ENCODE measurements around the gene ABCC4. TPM values are rescaled to one million over a fixed set of nuclear protein-coding genes. Genes with fewer than 3 reads are reported as not detected.

ABCC4 gene
- total and polyA plus RNA-seq, 2 of the 13 experiments (the other 11 are each of a cell fraction or from before 2014, with no cell fraction given), result 4.2 to 11.3 TPM

DNA sequence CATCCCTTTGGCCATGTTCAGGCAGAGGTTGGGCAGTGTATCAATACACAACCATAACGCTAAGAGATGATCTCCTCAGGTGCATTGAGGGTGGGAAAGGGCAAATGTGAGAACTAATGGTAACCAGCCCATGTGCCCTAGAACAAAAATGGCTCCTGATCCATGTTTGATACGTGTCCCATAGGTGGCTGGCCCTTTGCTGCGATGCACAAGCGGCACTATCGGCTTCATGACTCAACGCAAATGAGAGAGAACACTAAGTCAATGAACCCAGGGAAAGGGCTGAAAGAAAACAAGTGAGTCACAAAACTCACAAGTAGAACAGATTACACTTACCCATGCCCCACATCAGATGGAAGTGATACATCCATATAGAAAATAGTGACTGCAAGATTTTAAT is 201.7 kb downstream of the ABCC4 start:
- no peaks in the 10 kb centered on the region for H3K36me3 ChIP-seq (replicated peaks in 1 of 2; ENCODE audit: control insufficient read depth in 1 of 2, insufficient read depth in 2 of 2, low read length in 2 of 2)
- no peaks in the 10 kb centered on the region for H3K4me1 ChIP-seq (ENCODE audit: insufficient read depth, low read length)
- WGBS (ENCODE audit: low lambda C conversion rate), result 93% methylated on average over 6 of the region's 6 CpGs
- H3K79me2 ChIP-seq (ENCODE audit: insufficient read depth, low read length), result no peaks in the 10 kb centered on the region
- FAIRE-seq (no peak), DNase-seq (ENCODE audit: low spot score) (peak; percentile 36), ATAC-seq (no peak)
- in situ Hi-C loops (cut with HindIII; ENCODE audit: extremely low pct_ligation_motif_present, low pct_unique_long_range_greater_than_20kb) (no loop called here), intact Hi-C loops (cut with micrococcal nuclease; ENCODE audit: unreplicated experiment) (no loop called here)
- H3K4me3 ChIP-seq (replicated peaks in 1 of 3; ENCODE audit: insufficient read depth in 1 of 3, low read depth in 2 of 3, low read length in 3 of 3), result no peak overlapping the region
- H3K27ac ChIP-seq (ENCODE audit: extremely low read length, insufficient read depth, low read length), result no peak overlapping the region
- no peak overlapping the region for H2AFZ ChIP-seq (ENCODE audit: low read length)
- ChIA-PET CTCF (ENCODE audit: low intra/inter-chr PET ratio, low total read pairs) (no interaction called here), POLR2A (no interaction called here)
- no peaks in the 10 kb centered on the region for H4K20me1 ChIP-seq (ENCODE audit: insufficient read depth, low read length)
- no peaks in the 10 kb centered on the region for H3K9me3 ChIP-seq (ENCODE audit: low read length)
- H3K4me2 ChIP-seq (ENCODE audit: low read depth, low read length), result no peak overlapping the region
- no peaks in the 10 kb centered on the region for H3K27me3 ChIP-seq (ENCODE audit: control insufficient read depth in 1 of 2, insufficient read depth in 2 of 2, low read length in 2 of 2)
- no TSS peak for BruUV-seq (replicated peaks)
- no peak overlapping the region for H3K9ac ChIP-seq (ENCODE audit: insufficient read depth, low read depth, low read length)
- TF ChIP-seq CAMTA2 (CRISPR knock-in tag; IDR thresholded peaks at IDR 0.05; ENCODE audit: borderline replicate concordance) (no peak), NCOR1 (IDR thresholded peaks at IDR 0.05; ENCODE audit: borderline replicate concordance, low read length) (no peak), ZNF260 (CRISPR knock-in tag; IDR thresholded peaks at IDR 0.05; ENCODE audit: borderline replicate concordance, low read depth) (no peak), HNRNPK (IDR thresholded peaks at IDR 0.05; ENCODE audit: low read depth, low read length, poor library complexity, severe bottlenecking) (no peak), MIXL1 (CRISPR knock-in tag; IDR thresholded peaks at IDR 0.05) (no peak), ZNF816 (CRISPR knock-in tag; IDR thresholded peaks at IDR 0.05; ENCODE audit: borderline replicate concordance) (no peak), ZNF3 (CRISPR knock-in tag; IDR thresholded peaks at IDR 0.05) (no peak), ZNF800 (CRISPR knock-in tag; IDR thresholded peaks at IDR 0.05) (no peak), FOSL2 (CRISPR knock-in tag; IDR thresholded peaks at IDR 0.05) (0 out of 2 replicates have a peak, but pooled peaks have one; percentile 28), ZKSCAN1 (IDR thresholded peaks at IDR 0.05; ENCODE audit: low read length) (no peak), HOMEZ (CRISPR knock-in tag; IDR thresholded peaks at IDR 0.05; ENCODE audit: low read depth) (peak; percentile 78; the same call in 1 of the 2 replicates), ZBTB7A (CRISPR knock-in tag; IDR thresholded peaks at IDR 0.05) (no peak), ZNF235 (CRISPR knock-in tag; IDR thresholded peaks at IDR 0.05; ENCODE audit: borderline replicate concordance) (no peak)
- TF ChIP-seq, protein P1, sequence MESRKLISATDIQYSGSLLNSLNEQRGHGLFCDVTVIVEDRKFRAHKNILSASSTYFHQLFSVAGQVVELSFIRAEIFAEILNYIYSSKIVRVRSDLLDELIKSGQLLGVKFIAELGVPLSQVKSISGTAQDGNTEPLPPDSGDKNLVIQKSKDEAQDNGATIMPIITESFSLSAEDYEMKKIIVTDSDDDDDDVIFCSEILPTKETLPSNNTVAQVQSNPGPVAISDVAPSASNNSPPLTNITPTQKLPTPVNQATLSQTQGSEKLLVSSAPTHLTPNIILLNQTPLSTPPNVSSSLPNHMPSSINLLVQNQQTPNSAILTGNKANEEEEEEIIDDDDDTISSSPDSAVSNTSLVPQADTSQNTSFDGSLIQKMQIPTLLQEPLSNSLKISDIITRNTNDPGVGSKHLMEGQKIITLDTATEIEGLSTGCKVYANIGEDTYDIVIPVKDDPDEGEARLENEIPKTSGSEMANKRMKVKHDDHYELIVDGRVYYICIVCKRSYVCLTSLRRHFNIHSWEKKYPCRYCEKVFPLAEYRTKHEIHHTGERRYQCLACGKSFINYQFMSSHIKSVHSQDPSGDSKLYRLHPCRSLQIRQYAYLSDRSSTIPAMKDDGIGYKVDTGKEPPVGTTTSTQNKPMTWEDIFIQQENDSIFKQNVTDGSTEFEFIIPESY (CRISPR knock-in tag; IDR thresholded peaks at IDR 0.05), result peak; percentile 48; the same call in 1 of the 2 replicates
- TF ChIP-seq, protein P2, sequence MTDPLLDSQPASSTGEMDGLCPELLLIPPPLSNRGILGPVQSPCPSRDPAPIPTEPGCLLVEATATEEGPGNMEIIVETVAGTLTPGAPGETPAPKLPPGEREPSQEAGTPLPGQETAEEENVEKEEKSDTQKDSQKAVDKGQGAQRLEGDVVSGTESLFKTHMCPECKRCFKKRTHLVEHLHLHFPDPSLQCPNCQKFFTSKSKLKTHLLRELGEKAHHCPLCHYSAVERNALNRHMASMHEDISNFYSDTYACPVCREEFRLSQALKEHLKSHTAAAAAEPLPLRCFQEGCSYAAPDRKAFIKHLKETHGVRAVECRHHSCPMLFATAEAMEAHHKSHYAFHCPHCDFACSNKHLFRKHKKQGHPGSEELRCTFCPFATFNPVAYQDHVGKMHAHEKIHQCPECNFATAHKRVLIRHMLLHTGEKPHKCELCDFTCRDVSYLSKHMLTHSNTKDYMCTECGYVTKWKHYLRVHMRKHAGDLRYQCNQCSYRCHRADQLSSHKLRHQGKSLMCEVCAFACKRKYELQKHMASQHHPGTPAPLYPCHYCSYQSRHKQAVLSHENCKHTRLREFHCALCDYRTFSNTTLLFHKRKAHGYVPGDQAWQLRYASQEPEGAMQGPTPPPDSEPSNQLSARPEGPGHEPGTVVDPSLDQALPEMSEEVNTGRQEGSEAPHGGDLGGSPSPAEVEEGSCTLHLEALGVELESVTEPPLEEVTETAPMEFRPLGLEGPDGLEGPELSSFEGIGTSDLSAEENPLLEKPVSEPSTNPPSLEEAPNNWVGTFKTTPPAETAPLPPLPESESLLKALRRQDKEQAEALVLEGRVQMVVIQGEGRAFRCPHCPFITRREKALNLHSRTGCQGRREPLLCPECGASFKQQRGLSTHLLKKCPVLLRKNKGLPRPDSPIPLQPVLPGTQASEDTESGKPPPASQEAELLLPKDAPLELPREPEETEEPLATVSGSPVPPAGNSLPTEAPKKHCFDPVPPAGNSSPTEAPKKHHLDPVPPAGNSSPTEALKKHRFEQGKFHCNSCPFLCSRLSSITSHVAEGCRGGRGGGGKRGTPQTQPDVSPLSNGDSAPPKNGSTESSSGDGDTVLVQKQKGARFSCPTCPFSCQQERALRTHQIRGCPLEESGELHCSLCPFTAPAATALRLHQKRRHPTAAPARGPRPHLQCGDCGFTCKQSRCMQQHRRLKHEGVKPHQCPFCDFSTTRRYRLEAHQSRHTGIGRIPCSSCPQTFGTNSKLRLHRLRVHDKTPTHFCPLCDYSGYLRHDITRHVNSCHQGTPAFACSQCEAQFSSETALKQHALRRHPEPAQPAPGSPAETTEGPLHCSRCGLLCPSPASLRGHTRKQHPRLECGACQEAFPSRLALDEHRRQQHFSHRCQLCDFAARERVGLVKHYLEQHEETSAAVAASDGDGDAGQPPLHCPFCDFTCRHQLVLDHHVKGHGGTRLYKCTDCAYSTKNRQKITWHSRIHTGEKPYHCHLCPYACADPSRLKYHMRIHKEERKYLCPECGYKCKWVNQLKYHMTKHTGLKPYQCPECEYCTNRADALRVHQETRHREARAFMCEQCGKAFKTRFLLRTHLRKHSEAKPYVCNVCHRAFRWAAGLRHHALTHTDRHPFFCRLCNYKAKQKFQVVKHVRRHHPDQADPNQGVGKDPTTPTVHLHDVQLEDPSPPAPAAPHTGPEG (CRISPR knock-in tag; IDR thresholded peaks at IDR 0.05), result no peak

Data from HepG2 (cell line).